Peyer's patch (tissue), 4 donors: ENCODE results near the gene NCKAP5. TPM values are rescaled to one million over a fixed set of nuclear protein-coding genes. Genes with fewer than 3 reads are reported as not detected.
A peak's percentile ranks its signal among the peaks of the same experiment; 100 is the strongest.

Experiments
- DNase-seq, 3 donors: peaks; one replicate each; pipeline ENCODE4 v3.0.0-alpha.2; 2017 to 2019
- H3K27ac ChIP-seq, 4 donors: fragments of 200-600 bp; sonication (generic); one replicate each; pipeline ENCODE4 v1.5.1; 2016 to 2019
- H3K27me3 ChIP-seq, 2 donors: fragments of 200-600 bp; sonication (generic); one replicate each; pipeline ENCODE4 v1.5.1; 2019
- H3K36me3 ChIP-seq, 3 donors: fragments of 200-600 bp; sonication (generic); one replicate each; pipeline ENCODE4 v1.5.1; 2016 to 2019
- H3K4me1 ChIP-seq, 4 donors: fragments of 200-600 bp; sonication (generic); one replicate each; pipeline ENCODE4 v1.5.1; 2016 to 2019
- H3K4me3 ChIP-seq, 4 donors: fragments of 200-600 bp; sonication (generic); 1 replicate in 3 of 4; 2 replicates in 1 of 4; pipeline ENCODE4 v1.5.1; 2016 to 2019; ENCODE audit warnings: mild to moderate bottlenecking in 1 of 4
- H3K9me3 ChIP-seq, 4 donors: fragments of 200-600 bp; sonication (generic); one replicate each; pipeline ENCODE4 v1.5.1; 2016 to 2019; ENCODE audit warnings: mild to moderate bottlenecking in 1 of 4
- POLR2A ChIP-seq, 2 donors: fragments of 450-650 bp; IDR thresholded peaks; one replicate each; pipeline ENCODE4 v1.5.1; 2017; ENCODE audit warnings: antibody characterized with exemption in 2 of 2, mild to moderate bottlenecking in 2 of 2, moderate library complexity in 2 of 2
- total RNA-seq, 4 donors: library from RNA; depleted of rRNA; stranded (reverse); fragments of >200 nt; gene quantifications; one replicate each; pipeline ENCODE4 v1.1.0, GENCODE V29; 2016
- TF ChIP-seq, protein P1 (sequence below), 6 experiments: fragments of 450-650 bp in 4 of 6; fragments of 200-600 bp in 2 of 6; sonication (generic) in 1 of 6; IDR thresholded peaks; one replicate each; pipeline ENCODE4 v1.5.1; 2017 to 2019; ENCODE audit warnings: antibody characterized with exemption in 6 of 6, mild to moderate bottlenecking in 3 of 6, moderate library complexity in 1 of 6

The NCKAP5 gene
- total RNA-seq, 4 donors from 2014 or later, result 9.1 to 28.5 (median 22.5) TPM

DNA sequence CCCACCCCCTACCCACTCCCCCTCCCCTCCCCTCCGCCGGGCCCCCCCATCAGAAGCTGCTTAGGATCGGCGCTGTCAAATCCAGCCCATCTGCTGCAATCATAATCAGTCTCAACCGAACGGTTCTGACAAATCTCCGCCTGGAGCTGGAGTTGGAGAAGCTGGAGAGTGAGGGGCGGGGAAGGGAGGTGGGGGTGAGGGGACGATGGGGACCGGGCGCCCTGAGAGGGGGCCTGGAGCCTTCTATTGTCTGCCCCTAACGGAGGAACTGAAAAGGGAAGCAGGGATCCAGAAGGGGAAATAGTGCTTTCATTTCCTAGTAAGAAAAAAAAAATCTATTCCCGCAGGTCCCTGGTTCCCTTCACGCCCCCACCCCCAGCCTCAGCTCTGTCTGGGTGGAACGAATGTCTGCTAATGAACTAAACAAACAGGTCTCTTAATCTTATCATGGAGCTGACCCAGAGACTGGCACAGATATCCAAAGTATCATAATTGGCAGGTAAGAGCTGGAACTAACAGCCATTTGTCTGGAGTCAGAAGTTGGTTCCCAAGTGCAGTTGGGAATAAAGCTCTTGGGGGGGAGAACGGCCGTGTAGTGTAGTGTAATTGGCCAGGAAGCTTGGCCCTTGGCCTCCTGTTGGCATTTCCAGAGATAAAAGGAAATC is 301.2 kb downstream of the NCKAP5 start:
- TF ChIP-seq, protein P1, sequence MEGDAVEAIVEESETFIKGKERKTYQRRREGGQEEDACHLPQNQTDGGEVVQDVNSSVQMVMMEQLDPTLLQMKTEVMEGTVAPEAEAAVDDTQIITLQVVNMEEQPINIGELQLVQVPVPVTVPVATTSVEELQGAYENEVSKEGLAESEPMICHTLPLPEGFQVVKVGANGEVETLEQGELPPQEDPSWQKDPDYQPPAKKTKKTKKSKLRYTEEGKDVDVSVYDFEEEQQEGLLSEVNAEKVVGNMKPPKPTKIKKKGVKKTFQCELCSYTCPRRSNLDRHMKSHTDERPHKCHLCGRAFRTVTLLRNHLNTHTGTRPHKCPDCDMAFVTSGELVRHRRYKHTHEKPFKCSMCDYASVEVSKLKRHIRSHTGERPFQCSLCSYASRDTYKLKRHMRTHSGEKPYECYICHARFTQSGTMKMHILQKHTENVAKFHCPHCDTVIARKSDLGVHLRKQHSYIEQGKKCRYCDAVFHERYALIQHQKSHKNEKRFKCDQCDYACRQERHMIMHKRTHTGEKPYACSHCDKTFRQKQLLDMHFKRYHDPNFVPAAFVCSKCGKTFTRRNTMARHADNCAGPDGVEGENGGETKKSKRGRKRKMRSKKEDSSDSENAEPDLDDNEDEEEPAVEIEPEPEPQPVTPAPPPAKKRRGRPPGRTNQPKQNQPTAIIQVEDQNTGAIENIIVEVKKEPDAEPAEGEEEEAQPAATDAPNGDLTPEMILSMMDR (IDR thresholded peaks at IDR 0.05), result no peak
- TF ChIP-seq POLR2A (IDR thresholded peaks at IDR 0.05), result no peak
- Histone ChIP-seq H3K36me3 (no peaks in the 10 kb centered on the region), H3K4me3 (peak overlapping the region in 3 of 4 donors; percentile 15 to 50 (median 47)), H3K4me1 (peaks cover 0 to 14% (median 0%) of the 10 kb centered on the region in 4 donors), H3K27ac (no peak overlapping the region), H3K27me3 (peaks cover 0 to 8% of the 10 kb centered on the region in 2 donors), H3K9me3 (no peaks in the 10 kb centered on the region)
- DNase-seq, result no peak

DNA sequence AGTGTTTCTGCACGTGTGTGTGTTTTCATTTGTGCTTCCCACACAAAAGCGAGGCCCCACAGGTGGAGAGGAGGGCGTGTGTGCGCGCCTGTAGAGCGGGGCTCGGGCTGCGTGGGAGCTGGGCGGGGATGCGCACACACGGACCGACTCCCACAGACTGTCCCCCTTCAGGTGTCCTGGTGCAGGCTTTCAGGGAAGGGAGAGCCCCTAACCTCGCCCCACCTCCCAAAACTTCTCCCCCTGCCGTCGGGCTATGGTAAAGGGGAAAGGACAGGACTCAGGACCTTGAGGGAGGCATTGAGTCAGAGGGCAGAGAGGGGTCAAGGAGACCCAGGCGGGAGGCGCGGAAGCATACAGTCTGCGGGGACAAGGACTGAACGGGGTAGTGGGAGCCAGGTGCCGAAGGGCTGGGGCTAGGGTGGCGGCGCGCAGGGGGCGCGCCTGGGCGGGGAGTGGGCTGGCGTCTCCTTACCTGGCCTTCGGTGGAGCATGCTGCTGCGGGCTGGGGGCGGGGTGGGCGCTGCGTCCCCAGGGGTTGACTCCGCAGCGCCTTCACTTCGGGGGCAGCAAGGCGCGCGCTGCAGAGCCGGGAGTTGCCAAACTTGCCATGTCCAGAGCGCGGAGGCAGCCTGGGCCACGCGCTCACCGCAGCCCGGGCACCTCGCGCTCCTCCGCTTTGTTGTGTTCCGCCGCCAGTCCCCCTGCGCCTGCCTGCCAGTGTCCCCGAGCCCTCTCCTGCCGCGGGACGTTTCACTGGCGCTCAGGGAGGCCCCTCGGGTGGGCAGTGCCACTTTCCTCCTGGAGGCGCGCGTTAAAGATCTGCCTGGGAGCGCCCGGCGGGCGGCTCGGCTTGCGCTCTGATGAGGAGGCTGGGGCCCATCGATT is 302.0 kb downstream of the NCKAP5 start:
- no peak for TF ChIP-seq POLR2A (IDR thresholded peaks at IDR 0.05)
- TF ChIP-seq, protein P1 (IDR thresholded peaks at IDR 0.05), result no peak
- Histone ChIP-seq H3K4me1 (peaks cover 0 to 14% (median 0%) of the 10 kb centered on the region in 4 donors), H3K27ac (no peak overlapping the region), H3K4me3 (peak overlapping the region in 3 of 4 donors; percentile 15 to 50 (median 47)), H3K27me3 (peaks cover 0 to 8% of the 10 kb centered on the region in 2 donors), H3K9me3 (no peaks in the 10 kb centered on the region), H3K36me3 (no peaks in the 10 kb centered on the region)
- DNase-seq, result no peak

DNA sequence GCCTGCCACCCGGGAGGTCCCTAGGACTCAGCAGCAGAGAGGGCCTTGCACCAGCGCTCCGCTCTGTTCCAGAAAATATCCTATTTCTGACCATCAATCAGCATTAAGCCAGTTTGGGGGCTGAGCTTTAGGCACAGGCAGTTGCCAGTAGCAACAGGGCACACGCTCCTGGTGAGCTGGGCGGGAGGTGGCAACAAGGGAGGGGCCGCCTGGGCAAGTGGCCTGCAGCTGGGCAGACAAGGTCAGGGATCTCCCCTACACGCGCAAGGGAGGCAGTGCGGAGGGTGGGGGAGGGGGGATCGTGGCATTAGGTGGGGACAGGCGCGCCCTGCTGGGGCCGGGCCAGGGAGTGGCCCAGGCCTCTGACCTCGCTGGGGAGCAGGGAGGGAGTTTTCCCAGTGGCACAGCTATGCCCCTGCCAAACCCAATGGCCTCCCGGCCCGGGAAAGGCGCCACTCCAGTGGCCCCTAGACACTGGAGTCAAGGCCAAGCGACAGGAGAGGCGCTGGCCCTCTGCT is 302.8 kb downstream of the NCKAP5 start:
- Histone ChIP-seq H3K4me3 (peak overlapping the region in 2 of 4 donors; percentile 47 to 50), H3K27me3 (peaks cover 0 to 8% of the 10 kb centered on the region in 2 donors), H3K4me1 (peaks cover 0 to 14% (median 0%) of the 10 kb centered on the region in 4 donors), H3K9me3 (no peaks in the 10 kb centered on the region), H3K36me3 (no peaks in the 10 kb centered on the region), H3K27ac (no peak overlapping the region)
- peak in 1 of 3 donors; percentile 45 for DNase-seq
- no peak for TF ChIP-seq POLR2A (IDR thresholded peaks at IDR 0.05)
- TF ChIP-seq, protein P1 (IDR thresholded peaks at IDR 0.05), result no peak

GRCh38 chr2:133264989-133265401 is 303.3 kb downstream of the NCKAP5 start:
- Histone ChIP-seq H3K4me1 (peaks cover 0 to 14% (median 0%) of the 10 kb centered on the region in 4 donors), H3K9me3 (no peaks in the 10 kb centered on the region), H3K4me3 (peak overlapping the region in 1 of 4 donors; percentile 50), H3K27me3 (peaks cover 0 to 8% of the 10 kb centered on the region in 2 donors), H3K27ac (no peak overlapping the region), H3K36me3 (no peaks in the 10 kb centered on the region)
- DNase-seq, result no peak
- no peak for TF ChIP-seq POLR2A (IDR thresholded peaks at IDR 0.05)

- no peak for TF ChIP-seq POLR2A (IDR thresholded peaks at IDR 0.05)
- TF ChIP-seq, protein P1 (IDR thresholded peaks at IDR 0.05), result no peak
- peaks cover 0 to 14% (median 0%) of the 10 kb centered on the region in 4 donors for H3K4me1 ChIP-seq
- no peak for DNase-seq
Observed at GRCh38 chr2:133262893-133263292, 305.4 kb downstream of the NCKAP5 start.

More at GRCh38 chr2:133262893-133263292, 305.4 kb downstream of the NCKAP5 start:
- Histone ChIP-seq H3K27me3 (peaks cover 0 to 8% of the 10 kb centered on the region in 2 donors), H3K27ac (no peak overlapping the region), H3K9me3 (no peaks in the 10 kb centered on the region), H3K36me3 (no peaks in the 10 kb centered on the region), H3K4me3 (no peak overlapping the region)
